Effector memory CD4-positive, alpha-beta T cell (primary cell): Measurements from ENCODE around the gene ELMO2.

Source experiments
- DNase-seq, 3 donors: peaks; one replicate each; pipeline ENCODE4 v3.0.0-alpha.2; 2020
- H3K27ac ChIP-seq: 2 replicates; pipeline ENCODE4 v1.7.0; 2013; ENCODE audit warnings: mild to moderate bottlenecking, low read length, moderate library complexity; ENCODE audit not compliant: insufficient read depth, poor library complexity, severe bottlenecking
- H3K27me3 ChIP-seq: replicated peaks from 2 replicates; pipeline ENCODE4 v1.7.0; 2013; ENCODE audit warnings: mild to moderate bottlenecking, low read length; ENCODE audit not compliant: insufficient read depth, control insufficient read depth, poor library complexity, severe bottlenecking
- H3K36me3 ChIP-seq: 2 replicates; pipeline ENCODE4 v1.7.0; 2013; ENCODE audit warnings: mild to moderate bottlenecking, low read length, moderate library complexity; ENCODE audit not compliant: control insufficient read depth, insufficient read depth
- H3K4me1 ChIP-seq: 2 replicates; pipeline ENCODE4 v1.7.0; 2013; ENCODE audit warnings: low read length, mild to moderate bottlenecking; ENCODE audit not compliant: control insufficient read depth, insufficient read depth, poor library complexity, severe bottlenecking
- H3K4me3 ChIP-seq: 2 replicates; pipeline ENCODE4 v1.7.0; 2013; ENCODE audit warnings: low read length, low read depth, mild to moderate bottlenecking; ENCODE audit not compliant: insufficient read depth, poor library complexity, severe bottlenecking
- H3K9me3 ChIP-seq: 2 replicates; pipeline ENCODE4 v1.7.0; 2013; ENCODE audit warnings: mild to moderate bottlenecking, low read length, moderate library complexity; ENCODE audit not compliant: control insufficient read depth

Gene ELMO2

GRCh38 chr20:46408281-46408731, 1.9 kb upstream of the ELMO2 start:
- Histone ChIP-seq H3K4me3 (no peak overlapping the region), H3K27me3 (no peaks in the 10 kb centered on the region), H3K4me1 (peaks cover 34% of the 10 kb centered on the region), H3K27ac (no peak overlapping the region), H3K36me3 (no peaks in the 10 kb centered on the region), H3K9me3 (no peaks in the 10 kb centered on the region)
- DNase-seq, result no peak

DNA sequence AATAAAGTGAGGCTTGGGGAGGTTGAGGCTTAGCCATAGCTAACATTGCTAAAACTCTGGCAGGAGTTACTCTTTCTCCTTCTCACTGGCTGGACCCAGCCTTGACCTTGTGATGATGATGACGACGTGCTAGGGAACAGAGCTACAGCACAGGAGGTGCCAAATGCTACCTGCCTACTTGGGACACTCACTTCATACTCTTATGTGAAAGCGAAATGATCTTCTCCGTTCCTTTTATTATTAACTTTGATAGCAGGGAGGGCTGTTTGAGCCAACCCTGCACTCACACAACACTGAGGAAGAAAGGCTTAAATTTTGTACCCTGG, 1.2 kb upstream of the ELMO2 start:
- DNase-seq, result no peak
- H3K27me3 ChIP-seq, result no peaks in the 10 kb centered on the region
- no peaks in the 10 kb centered on the region for H3K9me3 ChIP-seq
- H3K4me3 ChIP-seq, result no peak overlapping the region
- H3K27ac ChIP-seq, result peak overlapping the region; percentile 96
- H3K4me1 ChIP-seq, result peaks cover 41% of the 10 kb centered on the region
- H3K36me3 ChIP-seq, result no peaks in the 10 kb centered on the region

DNA sequence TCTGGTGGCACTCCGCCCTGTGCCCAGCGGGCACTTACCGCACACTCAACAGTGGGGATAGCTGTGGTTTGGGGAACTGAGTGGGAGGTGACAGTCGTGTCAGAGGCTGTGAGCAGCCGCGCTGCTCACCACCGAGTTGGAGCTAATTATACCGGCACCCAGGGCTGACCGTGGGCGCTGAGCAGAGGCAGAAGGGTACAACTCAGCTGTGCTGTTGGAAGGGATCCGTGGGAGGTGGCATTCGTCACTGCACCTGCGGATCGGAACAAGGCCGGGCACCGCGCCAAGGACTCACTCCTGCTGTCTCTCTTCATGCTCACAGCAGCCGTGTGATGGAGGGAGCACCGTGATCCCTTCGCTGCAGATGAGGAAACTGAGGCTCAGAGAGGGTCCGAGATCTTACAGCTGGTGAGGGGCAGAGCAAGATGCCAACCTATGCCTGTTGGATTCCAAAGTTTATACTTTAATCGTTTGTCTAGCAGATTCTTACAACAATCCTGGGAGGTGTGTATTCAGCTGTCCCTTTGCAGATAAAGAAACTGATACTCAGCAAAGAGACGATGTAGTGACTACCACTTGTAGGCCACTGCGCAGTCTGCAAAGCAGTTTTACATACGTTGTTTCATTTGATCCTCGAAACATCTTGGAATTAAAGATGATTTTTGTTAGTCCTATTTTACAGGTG, 713 bp upstream of the ELMO2 start:
- Histone ChIP-seq H3K9me3 (no peaks in the 10 kb centered on the region), H3K4me1 (peaks cover 46% of the 10 kb centered on the region), H3K27me3 (no peaks in the 10 kb centered on the region), H3K36me3 (no peaks in the 10 kb centered on the region), H3K27ac (peak overlapping the region; percentile 96), H3K4me3 (peak overlapping the region; percentile 97)
- DNase-seq, result peak; percentile 58 to 68 (median 65)

- H3K9me3 ChIP-seq, result no peaks in the 10 kb centered on the region
- no peaks in the 10 kb centered on the region for H3K27me3 ChIP-seq
- H3K36me3 ChIP-seq, result no peaks in the 10 kb centered on the region
- H3K4me1 ChIP-seq, result peaks cover 73% of the 10 kb centered on the region
- no peak overlapping the region for H3K4me3 ChIP-seq
- H3K27ac ChIP-seq, result peak overlapping the region; percentile 74
- no peak for DNase-seq
Measured at GRCh38 chr20:46402331-46402811, 4.0 kb downstream of the ELMO2 start.

GRCh38 chr20:46401478-46401860, 4.9 kb downstream of the ELMO2 start:
- no peaks in the 10 kb centered on the region for H3K9me3 ChIP-seq
- H3K27me3 ChIP-seq, result no peaks in the 10 kb centered on the region
- DNase-seq, result no peak
- peaks cover 68% of the 10 kb centered on the region for H3K4me1 ChIP-seq
- peak overlapping the region; percentile 74 for H3K27ac ChIP-seq
- H3K4me3 ChIP-seq, result peak overlapping the region; percentile 27
- peaks cover 5% of the 10 kb centered on the region for H3K36me3 ChIP-seq

DNA sequence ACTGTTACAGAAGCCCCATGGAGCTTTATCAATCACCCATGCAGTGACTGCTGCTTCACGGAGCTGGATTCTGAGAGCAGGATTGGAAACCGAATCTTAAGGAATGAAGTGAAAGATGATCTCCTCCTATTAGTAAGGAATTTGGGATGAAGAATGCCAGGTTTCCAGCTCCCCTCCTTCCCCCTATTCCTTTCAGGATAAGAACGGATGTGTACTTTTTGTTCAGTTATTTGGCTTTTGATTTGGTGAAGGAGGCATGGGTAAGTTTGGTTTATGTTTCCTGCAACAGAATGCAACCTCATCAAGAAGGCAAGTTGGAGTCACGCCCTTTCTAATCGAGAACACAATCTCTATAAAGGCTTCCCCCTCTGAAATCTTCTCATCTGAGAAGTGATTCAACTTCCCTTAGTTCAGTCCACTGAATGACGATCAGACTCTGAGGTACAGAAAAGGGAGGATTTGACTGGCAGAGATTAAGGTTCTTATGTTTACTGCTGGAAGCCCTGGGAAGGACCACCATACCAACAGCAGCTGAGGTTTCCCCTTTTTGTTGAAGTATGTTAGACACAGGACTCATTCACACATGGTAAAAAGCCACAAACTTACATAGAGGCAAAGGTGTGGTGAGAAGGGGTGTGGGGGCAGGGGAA, 5.5 kb downstream of the ELMO2 start:
- peak; percentile 9 to 44 (median 16) for DNase-seq
- Histone ChIP-seq H3K9me3 (no peaks in the 10 kb centered on the region), H3K27me3 (no peaks in the 10 kb centered on the region), H3K36me3 (peaks cover 10% of the 10 kb centered on the region), H3K4me3 (peak overlapping the region; percentile 27), H3K27ac (peak overlapping the region; percentile 74), H3K4me1 (peaks cover 68% of the 10 kb centered on the region)

DNA sequence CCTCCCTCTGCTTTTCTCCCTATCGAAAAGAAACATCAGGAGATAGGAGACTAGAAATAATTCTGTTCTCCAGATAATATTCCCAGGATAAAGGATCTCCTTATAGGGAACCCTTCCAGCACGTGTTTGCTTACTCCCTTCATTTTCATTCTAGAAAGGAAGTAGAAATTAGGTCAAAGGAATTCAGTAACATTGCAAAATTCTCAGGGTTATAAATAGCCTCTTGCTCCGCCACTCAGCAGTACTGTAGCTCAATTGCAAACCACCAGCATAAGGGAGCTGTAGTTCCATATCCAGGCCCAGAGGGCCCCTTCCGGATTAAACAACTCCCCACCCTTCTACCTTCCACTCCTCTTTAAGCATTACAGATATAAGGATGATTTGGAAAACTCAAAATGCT, 6.2 kb downstream of the ELMO2 start:
- DNase-seq, result no peak
- peak overlapping the region; percentile 74 for H3K27ac ChIP-seq
- H3K36me3 ChIP-seq, result peaks cover 17% of the 10 kb centered on the region
- peaks cover 65% of the 10 kb centered on the region for H3K4me1 ChIP-seq
- H3K9me3 ChIP-seq, result no peaks in the 10 kb centered on the region
- no peaks in the 10 kb centered on the region for H3K27me3 ChIP-seq
- H3K4me3 ChIP-seq, result no peak overlapping the region

GRCh38 chr20:46399401-46399800, 7.0 kb downstream of the ELMO2 start:
- H3K4me1 ChIP-seq, result peaks cover 59% of the 10 kb centered on the region
- H3K27ac ChIP-seq, result peak overlapping the region; percentile 74
- no peaks in the 10 kb centered on the region for H3K9me3 ChIP-seq
- no peak for DNase-seq
- no peaks in the 10 kb centered on the region for H3K27me3 ChIP-seq
- peaks cover 19% of the 10 kb centered on the region for H3K36me3 ChIP-seq
- no peak overlapping the region for H3K4me3 ChIP-seq

- H3K4me3 ChIP-seq, result no peak overlapping the region
- peak overlapping the region; percentile 74 for H3K27ac ChIP-seq
- H3K27me3 ChIP-seq, result no peaks in the 10 kb centered on the region
- peaks cover 24% of the 10 kb centered on the region for H3K36me3 ChIP-seq
- no peaks in the 10 kb centered on the region for H3K9me3 ChIP-seq
- H3K4me1 ChIP-seq, result peaks cover 55% of the 10 kb centered on the region
- no peak for DNase-seq
Measured at GRCh38 chr20:46398963-46399362, 7.5 kb downstream of the ELMO2 start.

DNA sequence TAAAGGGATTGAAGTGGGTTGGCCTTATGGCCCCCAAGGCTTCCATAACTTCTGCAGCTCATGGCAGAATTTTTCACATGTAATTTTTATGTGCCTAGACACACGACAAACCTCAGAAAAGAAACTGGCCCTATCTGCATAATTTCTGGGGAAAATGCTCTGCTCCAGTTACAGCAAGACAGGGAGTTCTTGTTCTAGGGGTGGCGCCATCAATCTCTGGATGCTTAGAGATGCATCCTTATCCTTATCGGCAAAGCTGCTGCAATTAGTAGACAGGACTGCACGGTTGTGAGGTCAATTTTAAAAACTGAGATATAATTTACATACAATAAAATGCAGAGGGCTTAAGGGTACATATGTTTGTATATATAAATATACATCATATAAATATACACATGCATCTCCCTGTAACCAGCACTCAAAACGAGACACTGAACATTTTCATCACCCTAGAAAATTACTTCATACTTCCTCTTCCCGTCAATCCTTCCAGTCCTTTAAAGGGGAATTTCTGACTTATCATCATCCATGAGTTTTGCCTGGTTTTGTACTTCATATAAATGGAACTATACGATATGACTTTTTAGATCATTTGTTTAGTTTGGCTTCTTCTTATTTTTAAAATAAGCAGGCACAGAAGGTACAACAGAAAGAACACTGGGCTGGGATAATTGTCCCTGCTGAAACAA, 10.2 kb downstream of the ELMO2 start:
- Histone ChIP-seq H3K36me3 (peaks cover 51% of the 10 kb centered on the region), H3K27ac (no peak overlapping the region), H3K4me1 (peaks cover 27% of the 10 kb centered on the region), H3K9me3 (no peaks in the 10 kb centered on the region), H3K4me3 (no peak overlapping the region), H3K27me3 (no peaks in the 10 kb centered on the region)
- no peak for DNase-seq
